GM18517 (cell line): ENCODE data around the gene PIAS4.
A peak's percentile ranks its signal among the peaks of the same experiment; 100 is the strongest.
"Not testable (repeated sequence)": the region's sequence is repeated elsewhere in the genome, so short reads cannot be mapped to it uniquely, and the experiment has no call there.

Experiments used
- ATAC-seq: cut with Tn5 transposase; IDR thresholded peaks from one replicate; pipeline ENCODE4 v1.9.1; 2021; ENCODE audit warnings: mild to moderate bottlenecking, moderate library complexity; ENCODE audit not compliant: unreplicated experiment

The PIAS4 gene

GRCh38 chr19:4007021-4007835, at the start of gene PIAS4:
Gene PIAS4, plus strand, starts transcription at chr19:4007736. Its CDS starts 25 bp downstream, at chr19:4007761.
- ATAC-seq = peak; percentile 83

- no peak for ATAC-seq
These were observed 48.4 kb upstream of the PIAS4 start for GRCh38 chr19:3958836-3959765.

- no peak for ATAC-seq
These were observed 47.8 kb upstream of the PIAS4 start for GRCh38 chr19:3959766-3960131.

- ATAC-seq = no peak
These were observed 46.5 kb upstream of the PIAS4 start for GRCh38 chr19:3961007-3961406.

GRCh38 chr19:3963458-3964255, 43.9 kb upstream of the PIAS4 start:
- ATAC-seq = no peak

GRCh38 chr19:3964256-3965194, 43.0 kb upstream of the PIAS4 start:
- ATAC-seq = no peak

- no peak for ATAC-seq
These were observed 41.2 kb upstream of the PIAS4 start for GRCh38 chr19:3966051-3967017.

GRCh38 chr19:3967983-3968382, 39.6 kb upstream of the PIAS4 start:
- not testable (repeated sequence) for ATAC-seq

GRCh38 chr19:3968556-3969434, 38.7 kb upstream of the PIAS4 start:
- ATAC-seq = no peak

- no peak for ATAC-seq
These were observed 37.9 kb upstream of the PIAS4 start for GRCh38 chr19:3969435-3970312.

GRCh38 chr19:3970313-3970807, 37.2 kb upstream of the PIAS4 start:
- no peak for ATAC-seq

GRCh38 chr19:3970808-3971598, 36.5 kb upstream of the PIAS4 start, which contains the start of gene DAPK3:
Gene DAPK3, minus strand, starts transcription at chr19:3971099. Its CDS starts 1,364 bp downstream, at chr19:3969735.
- ATAC-seq = peak; percentile 79

- no peak for ATAC-seq
These were observed 32.4 kb upstream of the PIAS4 start for GRCh38 chr19:3975144-3975543.

GRCh38 chr19:3975637-3976087, 31.9 kb upstream of the PIAS4 start:
- ATAC-seq = no peak

- ATAC-seq = no peak
These were observed 30.9 kb upstream of the PIAS4 start for GRCh38 chr19:3976495-3977241.
